Stimulated activated CD8-positive, alpha-beta memory T cell treated with anti-CD3 and anti-CD28 coated beads, Interleukin-2, amount 100 ng/mL, for 1 hour (primary cell): ENCODE results near the gene MSH3.

Experiments
- DNase-seq, 2 donors: peaks; one replicate each; pipeline ENCODE4 v3.0.0-alpha.2; 2020; ENCODE audit warnings: low read depth in 2 of 2

Gene MSH3

DNA sequence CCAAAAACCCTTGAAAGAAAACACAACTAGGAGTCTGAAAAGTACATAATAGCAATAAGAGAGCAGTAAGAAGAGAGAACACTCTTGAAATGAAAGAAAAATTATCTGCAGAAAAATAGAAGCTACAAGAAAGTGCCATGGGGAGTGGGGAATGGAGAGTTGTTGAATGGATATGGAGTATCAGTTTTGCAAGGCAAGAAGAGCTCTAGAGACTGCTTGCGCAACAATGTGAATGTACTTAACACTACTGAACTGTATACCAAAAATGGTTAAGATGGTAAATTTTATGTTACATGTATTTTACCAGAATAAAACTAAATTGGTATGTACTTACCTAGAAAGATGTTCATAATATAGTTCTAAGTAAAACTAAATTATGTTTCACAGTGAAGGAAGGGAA, 251.0 kb downstream of the MSH3 start:
- DNase-seq: no peak

GRCh38 chr5:80912479-80912878, 258.0 kb downstream of the MSH3 start:
- DNase-seq: no peak

- DNase-seq: no peak
Measured at GRCh38 chr5:80915716-80916115, 261.3 kb downstream of the MSH3 start.

DNA sequence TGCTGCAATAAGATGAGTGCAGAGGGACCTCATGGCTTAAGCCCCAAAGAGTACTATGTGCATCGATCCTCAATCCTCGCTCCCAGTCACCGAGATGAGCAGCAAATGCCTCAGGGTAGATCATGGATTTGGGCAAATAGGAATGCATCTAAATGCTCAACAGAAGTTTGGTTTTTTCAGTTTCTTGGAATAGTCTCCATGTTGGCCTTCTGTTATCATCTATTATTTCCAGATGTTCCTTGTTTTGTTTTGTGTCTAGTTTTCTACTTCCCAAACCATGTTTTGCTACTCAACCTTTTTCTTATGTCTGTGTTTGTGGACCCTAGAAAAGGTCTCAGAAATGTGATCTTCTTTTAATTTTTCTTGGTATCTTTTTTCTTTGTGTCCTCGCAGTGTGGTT, 262.2 kb downstream of the MSH3 start:
- no peak for DNase-seq

- DNase-seq: no peak
Measured at GRCh38 chr5:80917631-80918030, 263.2 kb downstream of the MSH3 start.

GRCh38 chr5:80919678-80920196, 265.3 kb downstream of the MSH3 start:
- DNase-seq: no peak

DNA sequence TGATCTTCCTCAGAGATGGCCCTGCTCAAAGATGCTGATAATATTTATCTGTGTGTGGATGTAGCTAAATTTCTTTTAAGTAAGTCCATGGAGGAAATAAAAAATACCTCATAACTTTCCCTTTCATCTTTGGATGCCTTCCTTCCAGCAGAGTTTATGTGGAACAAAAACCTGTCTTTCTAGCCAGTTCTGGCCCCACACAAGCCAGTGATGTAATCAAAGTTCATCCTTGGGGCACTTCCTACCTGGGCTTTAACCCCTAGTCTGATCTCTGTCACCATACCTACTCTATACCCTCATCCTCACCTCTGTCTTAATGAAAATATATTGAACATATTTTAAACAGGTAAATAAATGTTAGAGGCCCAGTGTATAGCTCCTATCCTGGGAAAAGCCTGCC, 265.9 kb downstream of the MSH3 start:
- DNase-seq: no peak

DNA sequence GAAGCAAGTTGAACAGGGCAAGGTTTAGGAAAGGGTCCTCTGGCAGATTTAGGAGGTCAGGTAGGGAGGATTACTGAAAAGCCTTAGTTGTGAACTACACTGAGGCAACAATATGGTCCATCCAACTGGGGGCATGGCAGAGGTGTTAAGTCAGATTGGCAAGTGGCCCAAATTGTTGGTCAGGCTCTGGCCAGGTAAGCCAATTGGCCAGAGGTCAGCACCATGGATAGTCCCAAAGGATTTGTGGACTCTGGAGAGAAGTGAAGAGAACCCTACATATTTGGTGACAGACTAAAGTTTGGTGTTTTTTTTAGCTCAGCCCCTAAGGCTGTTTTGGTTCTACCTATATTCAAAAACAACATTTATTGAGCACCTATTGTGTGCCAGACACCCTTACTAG, 266.6 kb downstream of the MSH3 start:
- DNase-seq: no peak

- DNase-seq: no peak
Measured at GRCh38 chr5:80925931-80926330, 271.5 kb downstream of the MSH3 start.
